Stimulated activated naive CD8-positive, alpha-beta T cell treated with anti-CD3 and anti-CD28 coated beads, Interleukin-15, amount 100 ng/mL, for 72 hours (primary cell): Measurements from ENCODE around the gene SARDH.
"Not testable (repeated sequence)": the region's sequence is repeated elsewhere in the genome, so short reads cannot be mapped to it uniquely, and the experiment has no call there.

Source experiments
- ATAC-seq: fragments of 150-1000 bp; cut with Tn5 transposase; 2 replicates; pipeline ENCODE4 v1.10.0; 2021; ENCODE audit warnings: mild to moderate bottlenecking, moderate library complexity
- DNase-seq, 2 donors: peaks; one replicate each; pipeline ENCODE4 v3.0.0; 2021 to 2022
- H3K27ac Mint-ChIP-seq, 2 donors: one replicate each; pipeline ENCODE4 v1.8.0; 2022; ENCODE audit warnings: mild to moderate bottlenecking in 2 of 2, mixed read lengths in 2 of 2, moderate library complexity in 2 of 2
- H3K27me3 Mint-ChIP-seq: one replicate; pipeline ENCODE4 v1.8.0; 2022; ENCODE audit warnings: mixed read lengths
- H3K4me1 Mint-ChIP-seq: one replicate; pipeline ENCODE4 v1.8.0; 2022; ENCODE audit warnings: mild to moderate bottlenecking, mixed read lengths
- H3K4me3 Mint-ChIP-seq, 2 donors: one replicate each; pipeline ENCODE4 v1.8.0; 2022; ENCODE audit warnings: mild to moderate bottlenecking in 2 of 2, mixed read lengths in 2 of 2, moderate library complexity in 1 of 2
- H3K9me3 Mint-ChIP-seq, 2 donors: one replicate each; pipeline ENCODE4 v1.8.0; 2022; ENCODE audit warnings: mixed read lengths in 2 of 2

The SARDH gene

GRCh38 chr9:133769511-133770075 lies 31.4 kb upstream of the SARDH start:
- H3K9me3 Mint-ChIP-seq = peaks cover 16 to 28% of the 10 kb centered on the region in 2 donors
- ATAC-seq = peak; percentile 35

DNA sequence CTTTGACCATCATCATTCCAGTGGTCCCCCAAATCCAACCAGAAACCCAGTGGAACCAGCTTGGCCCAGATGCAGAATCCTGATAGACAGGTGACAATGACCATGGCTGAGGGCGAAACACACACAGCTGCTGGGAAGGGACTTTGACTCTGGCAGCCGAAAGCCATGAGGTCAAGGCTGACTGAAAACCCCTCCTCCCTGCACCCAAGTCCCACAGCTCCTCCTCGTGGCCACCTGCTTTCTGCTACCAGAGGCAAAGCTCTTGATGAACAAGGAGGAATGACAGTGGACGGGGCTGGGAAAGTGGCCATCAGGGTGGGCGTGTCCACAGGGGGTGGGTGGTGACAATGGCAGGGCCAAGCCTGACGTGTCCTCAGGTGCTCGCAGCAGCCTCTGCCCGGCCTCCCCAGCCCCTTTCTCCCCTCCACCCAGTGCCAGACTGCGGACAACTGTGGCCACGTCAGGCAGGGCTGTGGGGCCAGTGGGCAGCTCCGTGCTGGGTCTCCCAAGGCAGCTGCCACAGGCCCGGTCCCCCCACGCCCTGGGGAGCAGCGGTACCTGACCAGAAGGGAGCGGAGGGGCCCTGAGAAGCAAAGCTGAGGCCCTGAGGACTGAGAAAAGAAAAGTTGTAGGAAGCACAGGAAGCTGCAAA lies 30.8 kb upstream of the SARDH start:
- H3K9me3 Mint-ChIP-seq = peaks cover 16 to 33% of the 10 kb centered on the region in 2 donors
- H3K4me3 Mint-ChIP-seq = no peak overlapping the region
- DNase-seq (peak in 1 of 2 donors; percentile 6), ATAC-seq (no peak)
- no peaks in the 10 kb centered on the region for H3K27me3 Mint-ChIP-seq
- H3K27ac Mint-ChIP-seq = no peak overlapping the region
- no peaks in the 10 kb centered on the region for H3K4me1 Mint-ChIP-seq

More at GRCh38 chr9:133769511-133770075, 31.4 kb upstream of the SARDH start:
- Mint-ChIP-seq H3K27ac (no peak overlapping the region), H3K4me3 (no peak overlapping the region), H3K27me3 (no peaks in the 10 kb centered on the region), H3K4me1 (no peaks in the 10 kb centered on the region)
- DNase-seq = peak in 1 of 2 donors; percentile 7

DNA sequence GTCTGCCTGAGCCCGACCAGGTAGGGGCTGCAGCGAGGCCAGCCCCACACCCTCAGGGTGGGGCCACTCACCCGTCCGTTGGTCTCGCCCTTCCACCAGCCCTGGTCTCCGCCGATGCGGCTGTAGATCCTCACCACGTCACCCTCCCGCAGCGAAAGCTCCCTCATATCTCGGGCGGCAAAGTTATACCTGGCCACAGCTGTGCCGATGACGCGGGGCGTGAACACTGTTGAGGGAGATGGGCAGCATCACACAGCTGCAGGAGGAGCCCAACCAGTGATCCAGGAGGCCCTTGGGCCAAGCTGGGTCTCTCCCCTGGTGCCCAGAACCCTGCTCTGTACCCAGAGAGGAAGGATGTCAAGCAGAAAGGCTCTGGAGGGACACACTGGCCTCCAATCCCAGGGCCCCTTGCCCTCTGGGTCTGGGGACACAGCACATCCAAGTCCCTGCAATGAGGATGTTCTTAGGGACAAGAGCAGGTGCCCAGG lies 30.3 kb upstream of the SARDH start:
- Mint-ChIP-seq H3K4me1 (no peaks in the 10 kb centered on the region), H3K4me3 (no peak overlapping the region), H3K9me3 (peaks cover 16 to 37% of the 10 kb centered on the region in 2 donors), H3K27ac (no peak overlapping the region), H3K27me3 (no peaks in the 10 kb centered on the region)
- ATAC-seq (no peak), DNase-seq (peak in 1 of 2 donors; percentile 7)

GRCh38 chr9:133767625-133768024 lies 29.5 kb upstream of the SARDH start:
- no peak overlapping the region for H3K4me3 Mint-ChIP-seq
- DNase-seq = peak in 1 of 2 donors; percentile 3
- H3K9me3 Mint-ChIP-seq = peaks cover 16 to 37% of the 10 kb centered on the region in 2 donors
- no peaks in the 10 kb centered on the region for H3K4me1 Mint-ChIP-seq
- no peaks in the 10 kb centered on the region for H3K27me3 Mint-ChIP-seq
- ATAC-seq = no peak
- H3K27ac Mint-ChIP-seq = no peak overlapping the region

DNA sequence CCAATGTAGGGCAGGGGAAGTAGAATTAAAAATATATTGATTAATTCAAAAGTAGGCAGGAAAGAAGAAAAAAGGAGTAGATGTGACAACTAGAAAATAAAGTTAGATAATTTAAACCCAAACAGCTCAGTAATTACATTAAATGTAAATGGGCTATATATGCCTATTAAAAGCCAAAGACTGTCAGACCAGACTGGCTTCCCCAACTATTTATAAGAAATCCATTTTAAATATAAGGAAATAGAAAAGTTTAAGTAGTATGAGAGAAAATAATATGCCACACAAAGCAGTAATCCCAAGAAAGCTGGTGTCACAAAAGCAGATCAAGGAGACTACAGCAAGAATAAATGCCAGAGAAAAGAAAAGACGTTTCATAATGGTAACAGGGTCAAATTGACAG lies 28.9 kb upstream of the SARDH start:
- DNase-seq (no peak), ATAC-seq (no peak)
- Mint-ChIP-seq H3K27me3 (no peaks in the 10 kb centered on the region), H3K4me3 (no peak overlapping the region), H3K9me3 (peaks cover 16 to 37% of the 10 kb centered on the region in 2 donors), H3K4me1 (no peaks in the 10 kb centered on the region), H3K27ac (no peak overlapping the region)

GRCh38 chr9:133766234-133766633 lies 28.1 kb upstream of the SARDH start:
- not testable (repeated sequence) for H3K27me3 Mint-ChIP-seq, ATAC-seq, H3K4me1 Mint-ChIP-seq, H3K27ac Mint-ChIP-seq, H3K4me3 Mint-ChIP-seq, DNase-seq
- H3K9me3 Mint-ChIP-seq = peaks cover 16 to 37% of the 10 kb centered on the region in 2 donors

- Mint-ChIP-seq H3K4me1 (no peaks in the 10 kb centered on the region), H3K27me3 (no peaks in the 10 kb centered on the region), H3K27ac (no peak overlapping the region), H3K9me3 (peaks cover 16 to 36% of the 10 kb centered on the region in 2 donors), H3K4me3 (no peak overlapping the region)
- DNase-seq = no peak
- ATAC-seq = no peak
These were observed 25.4 kb upstream of the SARDH start for GRCh38 chr9:133763272-133764183.

DNA sequence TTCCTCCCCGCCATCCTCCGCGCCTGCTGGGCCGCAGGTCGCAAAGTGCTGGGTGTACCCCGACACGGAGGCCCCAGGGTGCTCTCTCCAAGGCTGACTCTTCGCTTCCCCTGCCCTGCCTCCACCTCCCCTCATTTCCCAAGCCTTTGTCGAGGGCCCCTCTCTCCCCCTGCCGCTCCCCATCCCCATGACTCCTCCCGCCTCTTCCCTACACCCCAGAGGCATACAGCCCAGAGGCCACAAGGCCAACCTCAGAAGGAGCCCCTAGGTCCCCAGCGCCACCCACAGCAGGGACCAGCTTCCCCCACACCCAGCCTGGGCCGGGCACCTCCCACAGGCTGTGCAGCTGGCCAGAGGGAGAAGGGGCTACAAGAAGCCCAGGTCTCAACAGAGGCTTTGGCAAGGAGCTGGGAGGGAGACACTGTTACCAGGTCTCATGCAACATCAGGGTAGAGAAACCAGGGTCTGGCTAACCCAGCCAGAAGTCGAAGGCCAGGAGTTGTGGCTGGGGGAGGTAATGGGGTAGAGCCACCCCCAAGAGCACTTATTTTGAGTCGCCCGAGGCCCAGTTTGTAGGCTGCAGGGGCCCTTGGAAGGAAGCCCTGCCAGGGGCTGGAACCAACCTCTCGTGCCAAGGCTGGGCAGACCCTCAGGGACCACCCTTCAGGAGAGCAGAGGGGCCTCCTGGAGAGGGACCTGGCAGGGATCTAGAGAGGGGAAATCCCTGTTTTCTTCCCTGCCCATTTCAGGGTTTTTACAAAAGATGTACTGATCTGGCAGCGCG lies 24.5 kb upstream of the SARDH start:
- Mint-ChIP-seq H3K27me3 (no peaks in the 10 kb centered on the region), H3K27ac (no peak overlapping the region), H3K4me1 (no peaks in the 10 kb centered on the region), H3K4me3 (no peak overlapping the region), H3K9me3 (peaks cover 16 to 27% of the 10 kb centered on the region in 2 donors)
- ATAC-seq (no peak), DNase-seq (no peak)

- H3K4me3 Mint-ChIP-seq = no peak overlapping the region
- H3K9me3 Mint-ChIP-seq = peaks cover 11 to 21% of the 10 kb centered on the region in 2 donors
- ATAC-seq (no peak), DNase-seq (no peak)
- H3K4me1 Mint-ChIP-seq = no peaks in the 10 kb centered on the region
- no peaks in the 10 kb centered on the region for H3K27me3 Mint-ChIP-seq
- H3K27ac Mint-ChIP-seq = no peak overlapping the region
These were observed 23.6 kb upstream of the SARDH start for GRCh38 chr9:133761641-133762248.

- H3K27ac Mint-ChIP-seq = no peak overlapping the region
- H3K9me3 Mint-ChIP-seq = peaks cover 4 to 17% of the 10 kb centered on the region in 2 donors
- H3K4me1 Mint-ChIP-seq = no peaks in the 10 kb centered on the region
- no peak overlapping the region for H3K4me3 Mint-ChIP-seq
- DNase-seq (no peak), ATAC-seq (no peak)
- no peaks in the 10 kb centered on the region for H3K27me3 Mint-ChIP-seq
These were observed 22.6 kb upstream of the SARDH start for GRCh38 chr9:133760713-133761290.

DNA sequence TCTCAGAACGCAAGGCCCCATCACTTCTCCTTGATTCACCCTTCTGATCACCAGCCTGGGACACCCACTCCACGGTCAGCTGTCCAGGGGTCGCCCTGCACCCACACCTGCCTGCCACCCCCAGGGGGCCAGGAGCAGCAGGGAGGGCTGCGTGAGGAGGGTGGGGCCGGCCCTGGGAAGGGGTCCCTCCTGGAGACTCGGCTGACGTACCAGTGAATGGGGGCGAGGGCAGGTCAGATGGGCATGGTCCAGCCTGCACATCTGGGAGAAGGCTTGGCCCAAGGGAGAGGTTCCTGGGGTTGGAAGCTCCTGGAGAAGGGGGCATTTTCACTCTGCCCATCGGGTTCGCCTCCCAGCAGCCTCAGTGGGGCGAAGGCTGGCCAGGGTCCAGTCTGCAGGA lies 21.8 kb upstream of the SARDH start:
- Mint-ChIP-seq H3K4me1 (no peaks in the 10 kb centered on the region), H3K27ac (no peak overlapping the region), H3K9me3 (peaks cover 0 to 10% of the 10 kb centered on the region in 2 donors), H3K4me3 (no peak overlapping the region), H3K27me3 (peaks cover 8% of the 10 kb centered on the region)
- ATAC-seq (no peak), DNase-seq (no peak)

- Mint-ChIP-seq H3K4me3 (no peak overlapping the region), H3K27me3 (peaks cover 14% of the 10 kb centered on the region)
- ATAC-seq = no peak
These were observed 21.2 kb upstream of the SARDH start for GRCh38 chr9:133759146-133759900.

DNA sequence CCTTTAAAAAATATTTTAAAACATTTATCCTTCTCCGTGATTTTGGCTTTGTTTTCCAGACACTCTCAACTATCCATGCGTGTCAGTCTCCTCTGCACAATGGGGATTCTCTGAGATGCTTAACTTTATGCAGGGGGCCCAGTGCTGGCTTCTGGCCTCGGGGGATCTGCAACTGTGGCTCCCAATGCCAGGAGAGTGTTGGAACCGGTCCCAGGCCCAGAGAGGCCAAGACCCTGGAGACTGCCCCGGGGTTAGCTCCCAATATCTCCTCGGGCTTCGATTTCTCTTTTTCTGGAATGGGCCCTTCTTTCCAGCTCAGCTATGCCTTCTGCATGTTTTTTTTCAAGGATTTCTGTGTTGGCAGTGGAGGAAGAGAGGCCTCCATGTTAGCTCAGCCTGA lies 20.1 kb upstream of the SARDH start:
- Mint-ChIP-seq H3K27me3 (peaks cover 25% of the 10 kb centered on the region), H3K4me1 (no peaks in the 10 kb centered on the region), H3K9me3 (no peaks in the 10 kb centered on the region), H3K27ac (no peak overlapping the region), H3K4me3 (no peak overlapping the region)
- no peak for ATAC-seq
- DNase-seq = no peak

More at GRCh38 chr9:133759146-133759900, 21.2 kb upstream of the SARDH start:
- Mint-ChIP-seq H3K27ac (peak overlapping the region in 1 of 2 donors; percentile 89), H3K9me3 (peaks cover 0 to 8% of the 10 kb centered on the region in 2 donors), H3K4me1 (no peaks in the 10 kb centered on the region)
- no peak for DNase-seq

DNA sequence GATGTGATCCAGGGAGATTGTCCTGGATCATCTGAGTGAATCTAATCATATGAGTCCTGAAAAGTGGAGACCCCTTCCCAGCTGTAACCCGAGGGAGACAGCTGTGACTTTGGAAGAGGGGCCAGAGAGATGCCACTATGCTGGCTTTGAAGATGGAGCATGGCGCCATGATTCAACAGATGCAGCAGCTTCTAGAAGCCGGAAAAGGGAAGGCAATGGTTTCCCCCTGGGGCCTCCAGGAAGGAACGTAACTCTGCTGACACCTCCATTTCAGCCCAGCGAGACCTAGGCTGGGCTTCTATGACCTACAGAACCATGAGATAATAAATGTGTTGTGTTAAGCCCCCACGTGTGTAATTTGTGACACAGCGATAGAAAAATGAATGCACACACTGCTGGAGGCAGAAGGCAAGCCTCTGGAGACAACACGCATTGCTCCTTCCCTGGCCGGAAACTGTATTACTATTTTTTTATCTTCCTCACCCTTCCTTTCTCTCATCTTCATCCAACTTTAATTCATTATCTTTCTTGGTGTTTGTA lies 16.6 kb upstream of the SARDH start:
- ATAC-seq (no peak), DNase-seq (no peak)
- Mint-ChIP-seq H3K4me3 (no peak overlapping the region), H3K4me1 (no peaks in the 10 kb centered on the region), H3K9me3 (no peaks in the 10 kb centered on the region), H3K27ac (no peak overlapping the region), H3K27me3 (peaks cover 53% of the 10 kb centered on the region)
